Right lung (tissue), 5 donors: ENCODE data around the gene TBX4. TPM values are rescaled to one million over a fixed set of nuclear protein-coding genes. Genes with fewer than 3 reads are reported as not detected.
"Not testable (repeated sequence)": the region's sequence is repeated elsewhere in the genome, so short reads cannot be mapped to it uniquely, and the experiment has no call there.

Experiments
- DNase-seq, 2 donors: peaks; one replicate each; pipeline ENCODE4 v3.0.0-alpha.2; 2013
- polyA plus RNA-seq, 5 donors: library from polyadenylated mRNA; unstranded; fragments of 120-200 nt; gene quantifications; one replicate each; pipeline versions ENCODE4 v1.2.1 to v1.2.3, GENCODE V29; 2013; ENCODE audit warnings: inconsistent platforms in 1 of 5, low replicate concordance in 1 of 5; ENCODE audit not compliant: insufficient read length in 5 of 5, insufficient read depth in 1 of 5

The TBX4 gene
- polyA plus RNA-seq, 5 donors, result 152 to 204 (median 165) TPM

DNA sequence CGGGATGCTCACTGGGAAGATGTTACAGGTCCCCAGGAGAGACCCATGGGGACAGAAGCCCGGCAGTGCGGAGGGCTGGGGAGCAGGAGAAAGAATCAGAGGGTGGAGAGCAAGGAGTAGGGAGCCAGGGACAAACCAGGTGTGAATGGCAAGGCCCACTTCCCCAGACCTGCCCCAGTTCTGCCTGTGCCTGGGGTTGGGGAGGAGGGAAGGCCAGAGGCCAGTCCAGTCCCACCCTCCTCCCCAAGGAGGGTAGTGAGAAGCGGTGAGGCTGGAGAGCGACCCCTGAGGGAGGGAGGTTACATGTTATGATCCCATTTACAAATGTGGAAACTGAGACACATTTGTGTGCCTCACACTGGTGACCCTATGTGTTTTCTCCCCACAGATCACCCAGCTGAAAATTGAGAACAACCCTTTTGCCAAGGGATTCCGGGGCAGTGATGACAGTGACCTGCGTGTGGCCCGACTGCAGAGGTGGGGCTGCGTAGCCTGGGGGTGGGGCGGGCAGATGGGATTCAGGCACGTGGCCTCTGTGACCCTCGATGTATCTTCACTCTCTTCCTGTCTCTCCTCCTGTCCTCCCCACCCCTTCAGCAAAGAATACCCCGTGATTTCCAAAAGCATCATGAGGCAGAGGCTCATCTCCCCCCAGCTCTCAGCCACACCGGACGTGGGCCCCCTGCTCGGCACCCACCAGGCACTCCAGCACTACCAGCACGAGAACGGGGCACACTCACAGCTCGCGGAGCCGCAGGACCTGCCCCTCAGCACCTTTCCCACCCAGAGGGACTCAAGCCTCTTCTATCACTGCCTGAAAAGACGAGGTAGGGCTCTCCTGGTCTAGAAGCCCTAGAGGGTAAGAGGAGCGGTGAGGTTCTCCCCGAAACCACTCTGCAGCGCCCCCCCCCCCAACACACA, 27.5 kb downstream of the TBX4 start:
- no peak for DNase-seq

DNA sequence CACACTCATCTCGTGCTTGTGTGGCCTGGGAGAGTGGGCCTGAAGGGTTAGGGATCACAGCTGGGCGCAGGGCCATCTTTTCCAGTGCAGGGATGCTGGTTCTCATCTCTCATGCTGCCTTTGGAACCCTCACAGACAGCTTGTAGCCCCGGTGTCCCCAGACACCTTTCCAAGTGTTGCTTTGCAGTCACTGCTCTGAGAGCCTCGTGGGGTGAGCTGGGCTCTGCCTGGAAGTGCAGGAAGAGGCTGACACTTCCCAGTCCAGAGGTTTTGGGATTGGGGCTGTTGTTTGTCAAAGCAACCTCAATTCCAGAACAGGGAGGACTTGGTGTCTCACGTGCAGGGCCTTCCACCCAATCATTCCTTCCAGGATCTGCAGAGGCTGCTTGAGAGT, 28.2 kb downstream of the TBX4 start:
- DNase-seq, result no peak

DNA sequence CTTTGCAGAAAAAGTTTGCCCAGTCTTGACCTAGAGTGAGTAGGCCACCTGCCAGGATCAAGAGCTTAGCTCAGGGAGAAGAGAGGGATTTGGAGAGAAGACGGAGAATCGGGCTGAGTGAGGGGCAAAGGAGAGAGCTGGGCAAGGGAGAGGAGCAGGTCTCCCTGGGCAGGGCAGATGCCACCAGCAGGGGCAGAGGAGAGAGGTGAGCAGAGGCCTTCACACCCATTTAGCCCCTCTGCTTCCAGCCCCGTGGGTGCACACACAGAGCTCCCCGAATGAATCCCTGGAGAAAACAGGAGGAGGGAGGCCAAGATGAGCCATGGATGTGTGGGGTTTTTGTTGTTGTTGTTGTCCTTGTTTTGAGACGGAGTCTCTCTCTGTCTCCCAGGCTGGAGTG, 29.2 kb downstream of the TBX4 start:
- DNase-seq, result no peak

DNA sequence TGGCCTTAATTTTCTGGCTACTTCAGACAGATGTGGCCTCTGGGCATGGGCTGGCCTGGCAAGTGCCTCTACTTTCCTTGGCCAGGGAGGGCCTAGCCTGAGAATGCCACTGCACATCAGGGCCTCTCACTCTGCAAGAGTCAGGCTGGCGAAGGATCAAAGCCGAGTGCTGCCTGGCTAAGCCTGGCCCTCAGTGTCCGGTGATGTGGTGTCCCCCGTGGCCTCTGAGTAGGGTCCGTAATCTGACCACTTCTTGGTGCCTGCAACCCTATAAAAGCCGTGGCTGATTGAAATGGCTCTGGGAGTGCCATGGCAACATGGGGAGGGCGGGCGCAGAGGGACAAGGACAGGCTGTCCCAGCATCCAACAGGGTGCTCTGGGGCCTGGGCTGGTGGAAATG, 30.2 kb downstream of the TBX4 start:
- no peak for DNase-seq

DNA sequence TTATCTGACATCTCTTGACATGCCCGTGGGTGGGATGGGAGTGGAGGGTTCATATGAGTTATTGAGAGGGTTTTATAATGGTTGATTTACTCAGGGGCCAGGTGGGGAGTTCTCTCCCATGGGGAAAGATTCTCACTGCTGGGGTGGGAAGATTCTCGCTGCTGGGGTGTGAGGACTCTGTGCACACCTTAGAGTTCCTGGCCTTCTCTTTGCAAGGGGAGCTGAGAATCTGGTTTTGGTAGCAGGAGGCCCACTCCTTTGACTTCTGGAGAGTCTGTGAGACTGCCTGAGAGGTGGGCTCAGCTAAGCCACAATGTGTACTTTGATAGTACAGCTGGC, 31.5 kb downstream of the TBX4 start:
- DNase-seq, result no peak

DNA sequence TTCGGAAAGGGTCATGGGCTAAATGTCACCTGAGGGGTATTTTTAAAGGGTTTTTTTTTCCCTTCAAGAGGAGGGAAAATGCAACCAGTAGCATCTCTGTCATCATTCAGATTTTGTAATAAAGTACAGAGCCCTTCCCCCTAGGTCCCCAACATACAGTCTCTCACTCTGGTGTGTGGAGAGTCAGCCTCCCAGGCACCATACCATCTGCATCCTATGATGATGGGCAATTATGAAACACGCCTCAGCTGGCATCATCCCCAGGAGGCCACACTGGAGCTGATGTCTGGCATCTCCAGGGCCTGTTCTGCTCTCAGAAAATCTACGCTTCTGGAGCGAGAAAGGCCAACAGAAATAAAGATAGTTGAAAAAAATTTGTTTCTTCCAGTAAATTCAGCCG, 32.0 kb downstream of the TBX4 start:
- DNase-seq, result no peak

DNA sequence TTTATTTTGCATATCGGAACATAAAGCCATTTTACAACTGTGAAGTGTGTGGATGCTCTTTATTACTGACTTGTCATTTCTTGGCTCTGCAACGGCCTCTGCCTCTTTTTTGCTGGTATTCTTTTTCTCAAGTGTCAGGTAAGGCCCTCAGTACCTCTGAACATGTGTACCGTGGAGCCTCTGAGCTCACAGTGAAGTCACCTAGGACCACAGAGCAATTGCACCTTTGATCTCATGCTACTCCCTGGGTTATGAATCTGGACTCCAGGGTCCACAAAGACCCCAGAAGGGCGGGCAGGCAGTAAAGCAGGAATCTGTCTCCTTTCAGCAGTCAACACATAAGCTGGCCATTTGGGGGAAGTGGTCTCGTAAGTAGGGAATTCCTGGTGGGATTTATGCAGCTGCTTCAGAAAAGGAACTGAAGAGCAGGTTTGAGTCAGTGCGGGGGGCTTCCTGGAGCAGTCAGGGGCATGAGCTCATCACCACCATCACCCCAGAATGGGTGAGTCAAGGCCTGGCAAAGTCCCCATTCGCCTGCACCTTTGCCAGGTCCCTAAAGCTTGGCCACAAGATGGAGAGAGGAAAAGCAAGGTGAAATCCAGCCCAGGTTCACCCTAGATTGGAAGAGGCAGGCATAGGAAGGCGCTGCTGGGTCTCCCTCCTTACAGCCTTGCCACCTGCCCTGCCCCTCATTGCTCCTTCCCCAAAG, 33.0 kb downstream of the TBX4 start:
- no peak for DNase-seq

DNA sequence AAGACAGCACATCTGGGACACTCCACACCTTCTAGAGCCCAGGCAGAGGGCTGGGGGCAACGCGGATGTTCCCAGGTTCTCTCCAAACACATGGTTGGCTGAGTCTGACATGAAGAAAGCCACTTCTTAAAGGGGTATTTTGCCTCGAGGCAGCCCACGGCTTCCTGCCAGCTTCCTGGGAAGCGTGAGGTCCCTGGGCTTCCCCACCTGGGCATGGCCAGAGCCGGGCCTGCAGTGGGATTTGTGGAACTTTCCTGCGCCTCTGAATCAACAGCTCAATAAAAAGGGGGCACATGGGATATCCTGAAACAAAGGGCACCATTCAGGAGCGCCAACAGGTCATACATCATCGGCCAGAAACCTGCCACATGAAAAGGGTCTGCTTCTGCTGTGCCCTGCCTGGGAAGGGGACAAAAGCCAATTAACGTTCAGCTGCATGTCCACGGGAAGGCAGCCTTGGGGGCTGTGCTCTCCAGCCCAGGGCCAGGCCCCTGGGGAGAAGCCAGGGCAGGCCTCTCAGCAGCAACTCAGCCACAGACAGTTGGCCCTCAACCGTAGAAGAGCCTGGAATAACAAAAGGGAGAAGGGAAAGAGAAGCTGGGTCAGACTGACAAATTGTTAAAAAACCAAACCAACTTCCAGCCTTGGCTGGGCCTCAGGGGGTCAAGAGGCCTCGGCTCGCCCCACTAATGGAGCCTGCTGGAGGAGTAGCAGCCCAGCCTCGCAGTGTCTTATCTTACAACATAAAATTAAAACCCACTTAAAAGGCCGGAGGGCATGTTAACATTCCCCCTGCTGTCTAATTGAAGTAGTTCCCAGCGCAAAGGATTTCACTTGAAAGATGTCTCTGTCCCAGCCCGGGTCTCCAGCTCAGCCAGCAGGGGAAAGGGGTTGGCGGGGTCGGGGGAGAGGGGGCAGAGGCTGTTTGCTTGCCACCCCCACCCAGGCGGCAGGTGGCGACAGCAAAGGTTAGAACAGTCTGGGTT, 34.2 kb downstream of the TBX4 start:
- peak; percentile 82 for DNase-seq

DNA sequence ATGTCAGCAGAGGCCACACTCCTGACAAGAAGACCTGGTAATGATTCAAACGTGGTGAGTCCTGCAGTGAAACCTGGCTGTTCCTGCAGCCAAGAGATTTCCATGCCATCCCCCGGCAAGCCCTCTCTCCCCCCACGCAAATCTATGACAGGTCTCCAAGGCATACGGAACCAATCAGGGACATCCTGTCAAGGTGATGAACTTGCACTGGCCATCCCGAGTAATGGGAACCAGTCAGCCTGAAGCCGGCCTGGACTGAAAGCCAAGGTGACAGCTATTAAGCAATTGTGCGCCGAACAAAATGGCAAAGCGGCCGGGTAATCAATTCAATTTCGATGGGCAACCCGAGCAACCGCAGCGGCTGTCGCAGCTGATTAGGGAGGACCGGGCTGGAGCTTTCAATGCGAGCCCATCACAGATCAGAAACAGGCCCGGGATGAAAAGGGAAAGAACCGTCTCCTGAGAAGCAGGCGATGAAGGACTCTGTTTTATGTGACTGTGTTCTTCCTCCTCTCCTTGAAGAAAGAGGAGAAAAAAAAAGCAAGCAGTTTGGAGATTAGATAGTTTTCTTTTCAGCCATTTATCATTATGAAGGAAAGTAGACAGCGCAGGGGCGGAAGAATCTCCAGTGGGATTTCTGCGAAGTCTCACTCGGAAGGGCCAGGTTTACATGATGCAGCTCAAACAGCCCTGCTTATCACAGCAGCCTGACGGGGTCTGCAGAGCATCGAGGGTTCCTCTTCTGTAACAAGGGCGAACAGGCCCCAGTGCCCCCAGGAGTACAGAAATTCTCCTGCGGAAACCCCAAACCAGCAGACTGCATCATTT, 35.2 kb downstream of the TBX4 start:
- DNase-seq, result peak in 1 of 2 donors; percentile 32

DNA sequence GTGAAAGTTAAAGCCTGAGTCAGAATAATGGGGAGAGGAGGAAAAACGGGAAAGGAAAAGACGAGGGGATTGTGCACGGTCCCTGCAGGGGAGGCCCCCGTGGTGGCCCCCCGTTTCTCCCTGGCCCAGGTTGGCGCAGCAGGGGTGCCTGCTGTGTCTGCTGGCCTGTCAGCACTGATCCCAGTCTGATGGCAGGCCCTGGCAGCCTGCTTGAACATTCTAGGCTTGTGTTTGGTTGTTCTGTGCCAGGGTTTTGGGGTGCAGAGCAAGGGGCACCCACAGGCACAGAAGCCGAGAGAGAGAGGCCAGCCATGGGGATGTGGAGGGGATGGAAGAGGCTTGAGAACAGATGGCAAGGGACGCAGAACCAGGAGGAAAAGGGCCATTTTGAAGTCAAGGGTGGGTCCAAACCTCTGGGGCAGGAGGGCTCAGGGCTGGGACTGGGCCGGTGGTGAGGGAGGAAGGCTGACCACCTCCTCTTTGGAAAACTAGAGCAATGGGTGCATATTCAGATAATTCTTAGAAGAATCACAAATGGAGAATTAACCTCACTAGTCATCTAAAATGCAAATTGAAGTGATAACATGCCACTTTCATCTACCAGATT, 35.9 kb downstream of the TBX4 start:
- DNase-seq, result no peak

DNA sequence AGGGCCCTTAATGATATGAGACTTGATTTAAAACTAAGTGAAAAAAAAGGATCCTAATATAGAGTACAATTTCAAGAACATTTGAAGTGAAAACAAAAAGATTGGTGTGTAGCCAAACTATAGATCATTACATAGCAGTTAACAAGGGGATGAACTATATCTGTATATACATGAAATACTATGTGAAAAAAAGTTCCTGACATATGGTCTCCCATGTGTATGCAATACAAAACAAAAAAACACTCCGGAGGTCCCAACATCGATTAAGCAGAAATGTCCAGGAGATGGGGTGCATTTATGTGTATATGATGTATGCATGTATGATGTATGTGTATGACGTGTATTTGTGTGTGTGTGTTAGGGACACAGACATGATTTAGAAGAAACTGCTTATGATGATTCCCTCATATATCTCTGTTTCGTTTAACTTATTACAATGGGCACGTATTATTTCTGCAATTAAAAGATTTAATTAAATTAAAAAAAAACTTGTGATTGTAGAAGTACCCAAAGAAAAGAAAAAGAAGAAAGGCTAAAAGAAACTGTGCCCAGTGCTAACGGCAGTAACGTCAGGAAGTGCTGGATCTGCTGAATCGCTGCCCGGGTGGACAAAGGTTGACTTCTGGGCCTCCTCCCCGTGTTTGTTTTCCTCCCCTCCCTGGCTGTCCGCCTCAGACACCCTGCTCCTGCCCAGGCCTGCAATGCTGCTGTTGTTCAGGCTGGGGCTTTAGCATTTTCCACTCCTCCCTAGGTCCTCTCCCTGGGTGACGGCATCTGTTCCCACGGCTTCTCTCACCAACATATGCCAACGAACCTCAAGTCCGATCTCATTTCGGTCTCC, 36.9 kb downstream of the TBX4 start:
- no peak for DNase-seq

DNA sequence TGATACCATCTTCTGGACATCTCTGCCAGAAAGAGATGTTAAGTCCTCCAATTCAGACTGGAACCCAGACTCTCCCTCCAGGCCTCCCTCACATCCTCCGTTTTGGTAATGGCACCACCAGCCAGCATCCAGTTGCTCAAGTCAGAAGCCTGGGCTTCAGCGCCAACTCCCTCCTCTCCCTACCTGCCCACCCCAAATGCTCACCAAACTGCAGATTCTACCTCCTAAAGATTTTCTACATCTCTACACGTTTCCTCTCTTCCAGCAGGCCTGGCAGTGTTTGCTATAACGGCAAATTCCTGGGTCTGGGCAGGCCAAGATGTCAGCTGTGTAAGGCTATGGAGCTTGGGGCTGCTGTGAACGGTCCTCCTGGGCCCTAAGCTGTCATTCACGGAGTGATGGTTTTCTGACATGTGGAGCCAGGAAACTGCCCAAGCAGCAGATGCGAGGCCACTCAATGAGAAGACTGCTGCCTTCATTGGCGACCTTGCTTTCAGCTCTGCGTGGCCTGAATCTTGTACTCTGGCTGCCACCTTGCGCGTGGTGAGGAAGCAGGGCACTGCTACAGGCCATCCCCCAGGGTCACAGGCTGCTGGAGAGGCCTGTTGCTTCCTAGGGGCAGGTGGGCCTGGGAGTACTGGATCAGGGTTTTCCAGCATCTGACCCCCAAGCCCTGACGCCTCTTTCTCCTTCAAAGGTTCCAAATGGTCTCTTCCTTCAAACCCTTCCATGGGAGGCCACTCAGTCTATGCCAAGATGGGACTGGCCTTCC, 37.7 kb downstream of the TBX4 start:
- DNase-seq, result no peak

DNA sequence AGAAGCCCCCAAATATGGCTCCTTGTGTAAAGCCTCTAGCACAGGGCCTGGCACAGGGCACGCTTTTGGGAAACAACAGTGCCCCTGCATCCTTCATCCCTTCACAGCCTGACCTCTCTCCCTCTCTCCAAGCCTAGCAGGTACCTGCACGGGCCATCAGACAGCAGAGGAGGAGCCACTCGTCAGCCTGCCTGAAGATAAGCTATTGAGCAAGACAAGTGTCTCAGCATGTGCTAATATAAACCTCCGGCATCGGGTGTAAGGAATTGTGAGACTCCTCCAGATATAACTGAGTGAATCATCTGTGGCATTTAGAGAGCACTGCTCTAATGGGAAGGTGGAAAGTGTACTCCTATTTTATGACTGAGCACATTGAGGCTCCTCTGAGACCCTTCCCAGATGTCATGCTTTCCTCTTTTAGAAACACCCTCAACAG, 38.3 kb downstream of the TBX4 start:
- DNase-seq, result no peak

DNA sequence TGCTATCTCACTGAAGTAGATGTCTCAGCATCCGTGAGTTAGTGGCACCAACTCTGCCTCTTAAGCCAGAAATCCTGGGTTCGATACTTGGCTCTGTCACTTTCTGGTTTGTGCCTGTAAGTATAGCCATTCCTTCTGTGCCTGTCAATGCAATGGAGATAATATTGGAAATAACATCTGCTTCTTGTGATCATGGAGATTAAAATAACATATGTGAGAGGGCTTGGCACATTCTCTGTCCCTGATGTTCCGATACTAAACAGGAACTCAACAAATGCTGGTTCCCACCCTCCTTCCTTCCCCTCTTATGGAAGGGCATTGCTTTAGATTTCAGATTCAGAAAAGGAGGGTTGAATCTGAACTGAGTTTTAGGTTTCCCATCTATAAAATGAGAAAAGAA, 39.8 kb downstream of the TBX4 start:
- no peak for DNase-seq

DNA sequence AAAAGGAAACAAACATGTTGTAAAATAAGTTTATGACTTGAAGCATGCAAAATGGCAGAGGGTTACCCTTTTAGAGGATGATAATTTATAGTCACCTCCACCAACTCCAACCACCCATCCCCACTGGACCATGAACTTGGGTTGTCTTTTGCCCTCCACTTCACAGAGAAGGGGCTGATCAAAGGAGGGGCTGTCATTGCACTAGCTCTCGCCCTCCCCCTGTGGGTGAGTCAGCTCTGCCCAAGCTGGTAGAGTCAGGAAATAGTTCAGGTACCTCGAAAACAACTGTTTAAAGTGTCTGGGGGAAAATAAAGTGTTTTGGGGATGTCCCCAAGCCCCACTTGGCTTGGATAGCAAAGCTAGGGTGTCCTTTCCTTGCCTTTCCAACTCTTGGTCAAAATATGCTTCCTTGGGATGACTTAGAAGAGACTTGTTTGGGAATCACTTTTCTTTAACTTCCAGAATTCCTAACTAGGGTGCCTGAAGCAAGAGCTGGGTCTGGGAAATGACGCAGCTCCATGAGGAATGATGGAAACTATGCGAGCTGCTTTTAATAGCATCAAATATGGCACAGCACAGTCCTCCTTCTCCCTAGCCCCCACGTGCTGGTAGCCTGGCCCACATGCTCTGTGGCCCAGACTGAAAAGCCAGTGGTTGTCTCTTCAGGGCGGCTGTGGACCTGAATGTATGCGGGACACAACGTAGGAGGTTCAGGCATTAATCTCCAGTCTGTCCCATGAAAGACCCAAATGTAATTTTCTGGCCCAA, 40.7 kb downstream of the TBX4 start:
- no peak for DNase-seq

DNA sequence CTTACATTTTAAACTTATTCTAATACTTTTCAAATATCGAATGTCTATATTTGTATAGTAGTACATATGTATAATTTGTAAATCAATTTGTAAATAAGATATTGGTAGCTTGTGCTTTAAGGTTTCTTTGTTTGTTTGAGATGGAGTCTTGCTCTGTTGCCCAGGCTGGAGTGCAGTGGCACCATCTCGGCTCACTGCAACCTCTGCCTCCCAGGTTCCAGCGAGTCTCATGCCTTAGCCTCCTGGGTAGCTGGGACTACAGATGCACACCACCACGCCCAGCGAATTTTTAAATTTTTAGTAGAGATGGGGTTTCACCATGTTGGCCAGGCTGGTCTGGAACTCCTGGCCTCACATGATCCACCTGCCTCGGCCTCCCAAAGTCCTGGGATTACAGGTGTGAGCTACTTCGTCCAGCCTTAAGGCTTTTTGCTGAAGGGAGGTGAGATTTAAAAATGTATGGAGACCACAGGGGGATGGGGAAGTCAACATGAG, 41.7 kb downstream of the TBX4 start:
- not testable (repeated sequence) for DNase-seq

DNA sequence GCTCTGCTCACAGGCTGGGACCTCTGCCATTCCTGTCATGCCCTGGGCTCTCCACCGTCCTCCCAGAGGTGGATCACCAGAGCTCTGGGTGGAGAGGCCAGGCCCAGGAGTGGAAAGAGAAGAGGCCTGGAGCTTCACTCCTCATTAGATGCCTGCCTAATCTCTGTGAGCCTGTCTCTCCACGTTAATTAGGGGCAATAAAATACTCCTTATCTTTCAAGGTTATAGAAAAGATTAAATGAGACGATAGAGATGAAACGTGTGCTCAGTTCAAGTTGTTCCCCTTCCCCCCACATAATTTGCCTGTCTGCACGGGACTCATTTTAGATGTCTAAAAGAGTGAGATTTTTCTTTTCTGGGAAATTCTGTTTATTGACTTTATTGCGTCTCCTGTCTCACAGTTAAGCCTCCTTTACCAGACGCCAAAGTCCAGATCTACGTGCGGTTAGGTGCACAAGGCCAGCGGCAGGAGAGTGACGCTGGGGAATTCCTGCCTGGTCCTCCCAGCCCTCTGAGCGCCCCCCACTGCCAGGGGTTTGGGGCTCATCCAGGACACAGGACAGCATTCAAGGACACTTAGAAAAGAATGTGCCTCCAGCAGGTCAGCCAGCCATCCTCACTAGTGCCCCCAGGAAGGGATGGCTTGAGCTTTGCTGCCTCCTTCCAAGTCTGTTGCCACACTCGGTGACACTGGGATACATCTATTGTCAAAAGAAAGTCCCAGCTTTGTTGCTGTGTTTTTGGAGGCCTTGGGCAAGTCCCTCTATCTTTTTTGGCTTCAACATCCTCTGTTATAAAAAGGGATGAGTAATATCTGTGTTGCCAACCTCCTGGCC, 42.3 kb downstream of the TBX4 start:
- no peak for DNase-seq
